T47D (cell line): ENCODE results near the gene SELENOO.
"Not testable (repeated sequence)": the region's sequence is repeated elsewhere in the genome, so short reads cannot be mapped to it uniquely, and the experiment has no call there.

ENCODE experiments used
- DNase-seq, 2 experiments: peaks; one replicate each; pipeline versions ENCODE4 v3.0.0 to v3.0.0-alpha.2; 2011 to 2012; ENCODE audit warnings: low read depth in 1 of 2, low spot score in 1 of 2
- JUND ChIP-seq: IDR thresholded peaks from 2 replicates; pipeline ENCODE4 v1.6.1; 2012; ENCODE audit warnings: low read depth
- in situ Hi-C: cut with HindIII; loops from 2 replicates; pipeline ENCODE4 v1.10.0; 2016; ENCODE audit warnings: low sequenced_read_pairs, low pct_unique_long_range_greater_than_20kb

The SELENOO gene

DNA sequence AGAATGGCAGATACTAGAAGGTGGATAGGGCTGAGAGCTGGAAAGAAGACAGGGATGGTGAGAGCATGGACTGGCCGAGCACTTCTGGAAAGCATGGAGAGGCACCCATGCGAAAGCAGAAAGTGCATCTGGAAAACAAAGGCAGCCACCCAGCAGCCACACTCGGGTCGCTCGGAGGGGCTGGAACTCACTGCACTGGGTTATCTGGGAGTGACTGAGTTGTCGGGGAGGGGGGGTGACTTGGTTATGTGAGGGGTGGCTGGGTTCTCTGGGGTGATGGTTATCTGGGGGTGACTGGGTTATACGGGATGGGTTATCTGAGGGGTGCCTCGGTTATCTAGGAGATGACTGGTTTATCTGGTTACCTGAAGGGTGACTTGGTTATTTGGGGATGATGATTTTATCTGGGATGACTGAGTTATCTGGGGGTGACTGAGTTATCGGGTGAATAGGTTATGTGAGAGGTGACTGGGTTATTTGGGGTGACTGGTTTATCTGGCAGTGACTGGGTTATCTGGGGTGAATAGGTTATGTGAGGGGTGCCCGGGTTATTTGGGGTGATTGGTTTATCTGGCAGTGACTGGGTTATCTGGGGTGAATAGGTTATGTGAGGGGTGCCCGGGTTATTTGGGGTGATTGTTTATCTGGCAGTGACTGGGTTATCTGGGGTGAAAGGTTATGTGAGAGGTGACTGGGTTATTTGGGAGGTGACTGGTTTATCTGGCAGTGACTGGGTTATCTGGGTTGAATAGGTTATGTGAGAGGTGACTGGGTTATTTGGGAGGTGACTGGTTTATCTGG lies 32.9 kb upstream of the SELENOO start:
- no peak for TF ChIP-seq JUND
- in situ Hi-C loops: no loop called here
- no peak for DNase-seq

DNA sequence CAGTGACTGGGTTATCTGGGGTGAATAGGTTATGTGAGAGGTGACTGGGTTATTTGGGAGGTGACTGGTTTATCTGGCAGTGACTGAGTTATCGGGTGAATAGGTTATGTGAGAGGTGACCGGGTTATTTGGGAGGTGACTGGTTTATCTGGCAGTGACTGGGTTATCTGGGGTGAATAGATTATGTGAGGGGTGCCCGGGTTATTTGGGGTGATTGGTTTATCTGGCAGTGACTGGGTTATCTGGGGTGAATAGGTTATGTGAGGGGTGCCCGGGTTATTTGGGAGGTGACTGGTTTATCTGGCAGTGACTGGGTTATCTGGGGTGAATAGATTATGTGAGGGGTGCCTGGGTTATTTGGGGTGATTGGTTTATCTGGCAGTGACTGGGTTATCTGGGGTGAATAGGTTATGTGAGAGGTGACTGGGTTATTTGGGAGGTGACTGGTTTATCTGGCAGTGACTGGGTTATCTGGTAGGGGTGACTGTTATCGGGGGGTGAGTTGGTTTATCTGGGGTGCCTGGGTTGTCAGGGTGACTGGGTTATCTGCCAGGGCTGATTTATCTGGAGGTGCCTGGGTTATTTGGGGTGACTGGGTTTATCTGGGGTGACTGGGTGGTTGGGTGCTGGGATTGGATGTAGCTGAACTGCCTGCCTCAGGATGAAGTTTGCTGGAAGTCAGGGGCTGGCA lies 32.2 kb upstream of the SELENOO start:
- in situ Hi-C loops: not testable (repeated sequence)

DNA sequence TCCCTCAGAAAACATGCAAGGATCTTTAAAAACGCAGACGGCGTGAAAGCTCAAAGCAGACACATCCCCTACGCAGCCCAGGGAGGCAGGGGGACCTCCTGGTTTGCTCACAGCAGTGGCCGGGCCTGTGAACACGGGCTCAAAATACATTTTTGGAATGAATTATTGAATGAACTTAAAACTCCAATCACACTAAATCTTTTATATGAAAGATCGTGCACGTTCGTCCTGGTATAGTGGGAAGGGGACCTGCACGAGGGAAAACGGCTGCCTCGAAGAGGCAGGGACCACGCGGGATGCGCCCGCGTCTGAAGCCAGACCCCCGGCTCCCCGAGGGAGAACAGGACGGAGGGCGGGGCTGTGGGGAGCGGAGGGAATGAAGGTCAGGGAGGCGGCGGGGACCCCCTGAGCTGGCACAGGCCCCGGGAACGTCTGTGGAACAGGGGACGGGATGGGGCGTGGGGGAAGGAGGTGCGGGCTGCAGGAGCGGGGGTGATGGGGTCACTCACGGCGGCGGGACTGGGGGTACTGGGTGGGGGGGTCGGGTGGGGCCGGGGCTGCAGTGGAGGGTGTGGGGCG lies 31.5 kb upstream of the SELENOO start:
- in situ Hi-C loops: no loop called here

More for the DNA sequence above, 32.2 kb upstream of the SELENOO start:
- not testable (repeated sequence) for DNase-seq

DNA sequence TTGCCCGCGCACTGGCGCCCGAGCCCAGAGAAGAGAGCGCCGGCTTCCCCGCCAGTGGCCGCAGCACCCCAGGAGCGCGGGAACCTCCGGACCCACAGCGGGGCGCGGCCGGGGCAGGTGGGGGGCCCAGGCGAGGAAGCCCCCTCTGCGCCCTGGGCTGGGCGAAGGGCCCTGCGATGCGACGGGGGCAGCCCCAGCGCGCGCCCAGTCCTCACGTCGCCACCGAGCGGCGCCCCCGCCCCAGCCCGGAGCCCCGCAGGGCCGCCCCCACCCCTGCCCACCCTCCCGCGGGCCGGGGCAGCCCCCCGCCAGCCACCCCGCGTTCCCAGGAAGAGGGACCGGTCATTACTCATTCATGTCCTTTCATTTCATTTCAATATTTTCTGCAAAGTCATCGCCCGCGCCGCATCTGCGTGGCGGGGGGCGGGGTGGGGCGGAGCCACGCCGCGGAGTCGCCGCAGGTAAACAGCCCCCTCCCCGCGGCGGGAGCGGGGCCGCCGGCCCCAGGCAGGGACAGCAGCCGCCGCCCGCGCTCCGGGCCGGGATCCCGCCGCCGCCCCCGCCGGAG lies 31.0 kb upstream of the SELENOO start:
- in situ Hi-C loops: no loop called here
- DNase-seq: peak in 1 of 2 experiments; percentile 38

More for the DNA sequence above, 31.5 kb upstream of the SELENOO start:
- no peak for DNase-seq
- no peak for TF ChIP-seq JUND

DNA sequence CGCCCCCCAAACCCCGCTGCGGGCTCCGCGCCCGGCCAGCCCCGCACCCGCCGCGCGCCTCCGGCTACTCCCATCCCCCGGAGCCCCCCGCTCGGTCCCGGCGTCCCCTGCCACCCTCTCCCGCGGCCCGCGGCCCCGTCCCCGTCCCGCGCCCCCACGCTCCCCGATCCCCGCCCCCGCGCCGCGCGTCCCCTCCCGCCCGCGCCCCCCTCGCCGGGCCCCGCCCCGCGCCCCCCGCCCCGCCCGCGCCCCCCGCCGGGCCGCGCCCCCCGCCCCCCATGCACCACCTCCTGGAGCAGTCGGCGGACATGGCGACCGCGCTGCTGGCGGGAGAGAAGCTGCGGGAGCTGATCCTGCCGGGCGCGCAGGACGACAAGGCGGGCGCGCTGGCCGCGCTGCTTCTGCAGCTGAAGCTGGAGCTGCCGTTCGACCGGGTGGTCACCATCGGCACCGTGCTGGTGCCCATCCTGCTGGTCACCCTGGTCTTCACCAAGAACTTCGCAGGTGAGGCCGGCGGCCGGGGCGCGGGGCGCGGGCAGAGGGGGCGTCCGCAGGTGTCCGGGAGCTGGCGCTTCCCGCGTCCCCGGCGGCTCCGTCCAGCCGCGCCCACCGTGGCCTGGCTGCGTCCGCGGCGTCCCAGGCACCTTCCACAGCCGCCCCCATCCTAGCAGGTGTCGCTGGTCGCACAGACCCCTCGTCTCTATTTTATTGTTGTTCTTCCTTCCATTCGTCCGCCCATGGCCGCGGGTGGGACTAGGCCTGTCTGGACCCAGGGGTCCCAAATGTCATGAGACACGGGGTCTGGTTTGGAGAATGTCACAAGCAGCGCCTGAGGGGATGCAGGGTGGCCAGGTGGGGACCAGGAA lies 30.1 kb upstream of the SELENOO start, which contains the start of gene PANX2:
Gene PANX2 (plus strand): TSS at position 279 of the 866 bp plus-strand sequence. CDS start 0 bp downstream, at position 279.
- no peak for DNase-seq
- TF ChIP-seq JUND: no peak
- in situ Hi-C loops: no loop called here

More for the DNA sequence above, 31.0 kb upstream of the SELENOO start:
- TF ChIP-seq JUND: no peak

DNA sequence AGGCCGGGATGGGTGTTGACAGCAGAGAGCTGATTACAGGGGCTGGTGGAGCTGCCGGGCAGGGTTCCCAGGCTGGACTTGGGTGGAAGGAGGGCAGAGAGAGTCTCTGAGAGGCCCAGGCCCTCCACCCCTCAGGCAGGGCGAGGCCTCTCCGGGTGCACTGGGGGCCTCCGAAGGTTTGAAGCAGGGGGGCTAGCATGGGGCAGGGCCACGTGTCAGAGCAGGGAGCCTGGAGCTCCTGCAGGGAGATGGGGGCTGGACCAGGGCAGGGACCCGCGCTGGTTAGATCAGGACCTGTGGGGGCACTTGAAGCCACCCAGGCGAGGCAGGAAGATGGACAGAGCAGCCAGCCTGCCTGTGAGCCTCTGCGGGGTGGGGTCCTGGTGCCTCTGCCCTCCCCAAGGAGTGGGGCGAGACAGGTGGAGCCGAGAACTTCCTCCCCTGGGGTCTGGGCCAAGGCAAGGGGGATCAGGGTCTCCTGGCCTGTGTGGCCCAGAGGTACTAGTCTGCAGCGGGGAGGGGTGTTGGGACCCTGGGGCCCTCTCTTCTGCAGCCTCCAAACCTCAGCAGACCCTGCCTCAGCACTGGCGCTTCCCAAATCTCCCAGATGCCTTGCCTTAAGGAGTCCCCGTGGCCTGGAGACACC lies 29.4 kb upstream of the SELENOO start:
- DNase-seq: no peak
- in situ Hi-C loops: no loop called here
- TF ChIP-seq JUND: no peak

DNA sequence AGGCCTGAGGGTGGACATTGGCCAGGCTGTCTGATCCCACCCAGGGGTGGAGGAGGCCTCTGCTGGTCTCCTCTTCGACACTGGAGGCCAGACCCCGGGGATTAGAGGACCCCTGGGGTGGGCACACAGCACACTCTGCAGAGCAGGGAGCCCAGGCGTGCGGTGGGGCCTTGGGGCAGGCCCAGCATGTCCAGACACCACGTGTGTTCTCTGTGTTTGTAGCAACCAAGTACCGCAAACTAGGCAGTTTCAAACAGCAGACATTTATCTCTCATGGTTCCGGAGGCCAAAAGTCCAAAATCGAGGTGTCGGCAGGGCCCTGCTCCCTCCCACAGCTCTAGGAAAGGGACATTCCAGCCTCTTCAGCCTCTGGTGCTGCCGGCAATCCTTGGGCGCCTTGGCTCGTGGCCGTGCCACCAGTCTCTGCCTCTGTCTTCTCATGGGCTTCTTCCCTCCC lies 28.8 kb upstream of the SELENOO start:
- in situ Hi-C loops: no loop called here
- DNase-seq: no peak
- no peak for TF ChIP-seq JUND

DNA sequence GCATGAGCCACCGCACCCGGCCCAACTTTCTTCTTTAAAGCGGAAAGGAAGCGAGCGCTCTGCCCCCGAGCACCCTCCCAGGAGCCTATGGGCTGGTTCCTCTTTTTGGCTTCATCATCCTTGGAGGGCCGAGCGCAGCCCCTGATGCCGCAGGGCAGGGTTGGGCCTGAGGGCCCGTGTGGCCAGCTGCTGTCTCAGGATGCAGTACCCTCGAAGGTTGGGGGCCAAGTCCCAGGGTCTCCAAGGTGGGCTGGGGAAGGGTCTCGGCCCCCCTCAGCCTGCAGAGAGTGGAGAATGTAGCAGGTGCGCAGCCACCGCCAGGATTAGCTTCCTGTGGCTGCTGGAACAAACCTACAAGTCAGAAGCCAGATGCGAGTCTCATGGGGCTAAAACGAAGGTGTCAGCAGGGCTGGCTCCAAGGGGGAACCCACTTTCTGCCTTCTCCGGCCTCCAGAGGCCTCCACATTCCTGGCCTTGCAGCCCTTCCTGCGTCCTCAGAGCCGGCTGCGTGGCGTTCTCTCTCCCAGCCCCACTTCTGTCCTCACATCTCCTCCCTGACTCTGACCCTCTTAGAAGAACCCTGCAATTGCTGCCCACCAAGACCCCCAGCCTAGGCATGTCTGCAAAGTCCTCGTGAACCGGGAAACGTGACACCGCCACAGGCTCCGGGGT lies 27.4 kb upstream of the SELENOO start:
- TF ChIP-seq JUND: no peak
- in situ Hi-C loops: no loop called here
- DNase-seq: no peak

DNA sequence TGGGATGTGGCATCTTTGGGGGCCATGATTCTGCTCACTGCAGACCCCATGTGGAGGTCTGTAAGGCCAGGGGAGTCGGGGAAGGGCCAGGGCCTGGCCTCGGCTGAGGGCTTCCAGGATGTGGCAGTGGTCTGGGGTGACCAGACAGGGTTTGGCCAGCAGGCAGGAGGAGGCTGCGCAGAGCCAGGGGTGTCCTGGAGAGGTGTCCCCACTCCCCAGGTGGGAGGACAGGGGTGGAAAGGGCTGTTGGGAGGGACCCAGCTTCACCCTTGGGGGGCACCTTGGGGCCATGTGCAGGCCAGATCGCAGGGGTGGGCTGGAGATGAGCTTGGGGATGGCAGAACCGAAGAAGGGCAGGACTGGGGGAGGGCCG lies 26.8 kb upstream of the SELENOO start:
- no peak for DNase-seq
- TF ChIP-seq JUND: no peak
- in situ Hi-C loops: no loop called here

DNA sequence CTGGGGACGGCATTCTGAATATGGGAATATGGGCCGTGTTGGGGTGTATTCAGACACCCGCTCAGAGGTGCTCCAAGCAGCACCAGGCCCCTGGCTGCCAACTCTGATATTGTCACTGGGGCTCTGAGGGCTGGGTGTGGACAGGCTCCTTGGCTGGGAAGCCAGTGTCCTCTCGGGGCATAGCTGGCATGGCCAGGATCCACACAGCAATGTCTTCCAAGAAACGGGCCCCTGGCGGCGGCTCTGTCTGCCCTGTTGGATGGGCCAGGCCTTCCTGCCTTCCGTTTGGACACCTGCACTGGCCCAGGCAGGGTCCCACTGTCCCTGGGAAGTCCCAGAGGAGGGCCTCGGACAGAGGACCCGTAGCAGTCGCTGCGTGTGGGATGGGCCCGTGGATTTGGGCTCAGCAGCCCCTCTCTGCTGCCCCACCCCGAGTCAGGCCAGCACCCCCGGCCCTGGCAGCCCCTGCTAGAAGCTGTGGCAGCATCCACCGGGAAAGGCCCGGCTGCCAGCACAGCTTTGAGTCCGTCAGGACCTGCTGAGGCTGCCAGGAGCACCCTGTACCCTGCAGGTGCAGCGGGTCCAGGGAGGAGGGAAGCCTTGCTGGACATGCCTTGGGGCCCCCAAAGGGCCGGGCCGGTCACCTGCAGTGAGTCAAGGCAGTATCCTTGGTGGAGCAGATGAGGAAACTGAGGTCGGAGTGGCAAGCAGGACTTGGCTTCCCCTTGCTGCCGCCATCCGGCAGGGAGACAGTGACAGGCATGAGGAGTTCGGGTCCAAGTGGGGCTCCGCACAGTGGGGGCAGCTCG lies 26.2 kb upstream of the SELENOO start:
- TF ChIP-seq JUND: no peak
- in situ Hi-C loops: no loop called here
- DNase-seq: no peak

DNA sequence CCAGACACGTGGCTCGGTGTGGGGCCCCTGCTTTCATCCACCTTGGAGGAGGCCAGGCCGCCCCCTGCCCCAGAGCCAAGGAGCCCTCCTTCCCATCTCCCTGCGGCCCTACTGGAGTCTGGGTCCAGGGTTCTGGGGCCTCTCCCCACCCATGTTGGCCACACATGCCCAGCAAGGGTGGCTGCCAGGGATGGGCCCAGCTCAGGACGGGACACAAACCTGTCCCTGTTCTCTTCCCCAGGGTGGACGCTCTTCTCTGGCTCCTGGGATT lies 25.7 kb upstream of the SELENOO start:
- DNase-seq: no peak
- in situ Hi-C loops: no loop called here
- TF ChIP-seq JUND: no peak
